ENCODE data around the gene YPEL2. TPM values are rescaled to one million over a fixed set of nuclear protein-coding genes. Genes with fewer than 3 reads are reported as not detected.

The YPEL2 gene
- total and polyA plus RNA-seq, 2 of the 13 experiments (the other 11 are each of a cell fraction or from before 2014, with no cell fraction given) = 8.5 to 21.1 TPM

DNA sequence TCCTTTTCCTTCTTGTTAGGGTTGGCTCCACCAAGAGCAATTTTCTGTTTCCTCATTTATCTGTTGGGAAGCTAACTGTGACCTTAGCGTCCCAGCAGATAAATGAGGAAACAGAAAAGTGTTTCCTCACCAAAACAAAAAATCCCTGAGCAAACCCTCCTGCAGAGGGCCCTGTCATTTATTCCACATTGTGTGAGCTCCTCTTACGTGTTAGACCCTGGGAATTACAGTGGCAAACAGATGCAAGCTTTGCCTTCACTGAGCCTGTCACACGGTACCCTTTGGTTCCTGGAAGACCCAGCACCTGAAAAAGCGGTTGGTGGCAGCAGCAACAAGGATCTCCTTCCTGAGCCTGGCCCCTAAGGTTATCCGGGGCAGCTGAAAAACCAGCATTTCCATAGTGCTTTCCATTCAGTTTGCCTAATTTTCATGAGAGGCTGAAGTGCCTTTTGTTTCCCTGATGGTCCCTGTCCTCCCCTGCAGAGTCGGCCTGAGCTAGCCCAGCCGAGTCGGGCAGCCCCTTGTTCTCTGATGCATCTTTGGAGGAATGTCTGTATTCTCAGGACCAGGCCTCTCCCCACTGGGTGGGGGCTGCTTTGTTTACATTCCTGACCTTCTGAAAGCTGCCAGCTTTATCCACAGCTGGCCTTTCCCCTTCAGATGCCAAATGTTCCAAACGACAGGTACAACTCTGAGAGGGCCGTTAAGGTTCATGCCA lies 34.7 kb downstream of the YPEL2 start (continued):
- TF ChIP-seq ZNF781 (CRISPR knock-in tag; IDR thresholded peaks at IDR 0.05; ENCODE audit: borderline replicate concordance, not compliant biosample characterization) (peak; percentile 40), HDAC1 (CRISPR knock-in tag; IDR thresholded peaks at IDR 0.05) (no peak; the same call in 1 of the 2 replicates), ZBTB1 (CRISPR knock-in tag; IDR thresholded peaks at IDR 0.05; ENCODE audit: borderline replicate concordance) (no peak), MEIS2 (CRISPR knock-in tag; IDR thresholded peaks at IDR 0.05) (0 out of 2 replicates have a peak, but pooled peaks have one; percentile 27), ZSCAN12 (CRISPR knock-in tag; IDR thresholded peaks at IDR 0.05) (no peak), JUND (CRISPR knock-in tag; IDR thresholded peaks at IDR 0.05) (no peak), NFIC (IDR thresholded peaks at IDR 0.05; ENCODE audit: low read length) (no peak), PAF1 (CRISPR knock-in tag; IDR thresholded peaks at IDR 0.05) (no peak), STAG1 (CRISPR knock-in tag; IDR thresholded peaks at IDR 0.05) (peak; percentile 4; the same call in 1 of the 2 replicates), SATB2 (CRISPR knock-in tag; IDR thresholded peaks at IDR 0.05) (no peak), HOXA9 (CRISPR knock-in tag; IDR thresholded peaks at IDR 0.05; ENCODE audit: borderline replicate concordance) (no peak), ZNF543 (CRISPR knock-in tag; IDR thresholded peaks at IDR 0.05) (no peak), RORA (CRISPR knock-in tag; IDR thresholded peaks at IDR 0.05) (no peak), TCF7 (IDR thresholded peaks at IDR 0.05; ENCODE audit: low read depth) (0 out of 2 replicates have a peak, but pooled peaks have one; percentile 25), ZNF562 (CRISPR knock-in tag; IDR thresholded peaks at IDR 0.05; ENCODE audit: borderline replicate concordance) (no peak), ZNF143 (CRISPR knock-in tag; IDR thresholded peaks at IDR 0.05) (no peak)
- TF ChIP-seq, protein P1, sequence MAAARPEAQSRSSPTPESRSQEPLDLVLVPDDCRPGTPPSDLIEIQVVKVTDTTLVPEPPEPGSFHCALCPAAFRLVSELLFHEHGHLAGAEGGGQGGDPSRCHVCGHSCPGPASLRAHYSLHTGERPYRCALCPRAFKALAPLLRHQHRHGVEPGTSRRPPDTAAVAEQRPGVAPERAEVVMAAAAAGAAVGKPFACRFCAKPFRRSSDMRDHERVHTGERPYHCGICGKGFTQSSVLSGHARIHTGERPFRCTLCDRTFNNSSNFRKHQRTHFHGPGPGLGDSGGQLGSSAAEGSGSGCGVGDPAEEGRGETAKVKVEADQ (CRISPR knock-in tag; IDR thresholded peaks at IDR 0.05; ENCODE audit: borderline replicate concordance) = 0 out of 2 replicates have a peak, but pooled peaks have one; percentile 16
- TF ChIP-seq, protein P2, sequence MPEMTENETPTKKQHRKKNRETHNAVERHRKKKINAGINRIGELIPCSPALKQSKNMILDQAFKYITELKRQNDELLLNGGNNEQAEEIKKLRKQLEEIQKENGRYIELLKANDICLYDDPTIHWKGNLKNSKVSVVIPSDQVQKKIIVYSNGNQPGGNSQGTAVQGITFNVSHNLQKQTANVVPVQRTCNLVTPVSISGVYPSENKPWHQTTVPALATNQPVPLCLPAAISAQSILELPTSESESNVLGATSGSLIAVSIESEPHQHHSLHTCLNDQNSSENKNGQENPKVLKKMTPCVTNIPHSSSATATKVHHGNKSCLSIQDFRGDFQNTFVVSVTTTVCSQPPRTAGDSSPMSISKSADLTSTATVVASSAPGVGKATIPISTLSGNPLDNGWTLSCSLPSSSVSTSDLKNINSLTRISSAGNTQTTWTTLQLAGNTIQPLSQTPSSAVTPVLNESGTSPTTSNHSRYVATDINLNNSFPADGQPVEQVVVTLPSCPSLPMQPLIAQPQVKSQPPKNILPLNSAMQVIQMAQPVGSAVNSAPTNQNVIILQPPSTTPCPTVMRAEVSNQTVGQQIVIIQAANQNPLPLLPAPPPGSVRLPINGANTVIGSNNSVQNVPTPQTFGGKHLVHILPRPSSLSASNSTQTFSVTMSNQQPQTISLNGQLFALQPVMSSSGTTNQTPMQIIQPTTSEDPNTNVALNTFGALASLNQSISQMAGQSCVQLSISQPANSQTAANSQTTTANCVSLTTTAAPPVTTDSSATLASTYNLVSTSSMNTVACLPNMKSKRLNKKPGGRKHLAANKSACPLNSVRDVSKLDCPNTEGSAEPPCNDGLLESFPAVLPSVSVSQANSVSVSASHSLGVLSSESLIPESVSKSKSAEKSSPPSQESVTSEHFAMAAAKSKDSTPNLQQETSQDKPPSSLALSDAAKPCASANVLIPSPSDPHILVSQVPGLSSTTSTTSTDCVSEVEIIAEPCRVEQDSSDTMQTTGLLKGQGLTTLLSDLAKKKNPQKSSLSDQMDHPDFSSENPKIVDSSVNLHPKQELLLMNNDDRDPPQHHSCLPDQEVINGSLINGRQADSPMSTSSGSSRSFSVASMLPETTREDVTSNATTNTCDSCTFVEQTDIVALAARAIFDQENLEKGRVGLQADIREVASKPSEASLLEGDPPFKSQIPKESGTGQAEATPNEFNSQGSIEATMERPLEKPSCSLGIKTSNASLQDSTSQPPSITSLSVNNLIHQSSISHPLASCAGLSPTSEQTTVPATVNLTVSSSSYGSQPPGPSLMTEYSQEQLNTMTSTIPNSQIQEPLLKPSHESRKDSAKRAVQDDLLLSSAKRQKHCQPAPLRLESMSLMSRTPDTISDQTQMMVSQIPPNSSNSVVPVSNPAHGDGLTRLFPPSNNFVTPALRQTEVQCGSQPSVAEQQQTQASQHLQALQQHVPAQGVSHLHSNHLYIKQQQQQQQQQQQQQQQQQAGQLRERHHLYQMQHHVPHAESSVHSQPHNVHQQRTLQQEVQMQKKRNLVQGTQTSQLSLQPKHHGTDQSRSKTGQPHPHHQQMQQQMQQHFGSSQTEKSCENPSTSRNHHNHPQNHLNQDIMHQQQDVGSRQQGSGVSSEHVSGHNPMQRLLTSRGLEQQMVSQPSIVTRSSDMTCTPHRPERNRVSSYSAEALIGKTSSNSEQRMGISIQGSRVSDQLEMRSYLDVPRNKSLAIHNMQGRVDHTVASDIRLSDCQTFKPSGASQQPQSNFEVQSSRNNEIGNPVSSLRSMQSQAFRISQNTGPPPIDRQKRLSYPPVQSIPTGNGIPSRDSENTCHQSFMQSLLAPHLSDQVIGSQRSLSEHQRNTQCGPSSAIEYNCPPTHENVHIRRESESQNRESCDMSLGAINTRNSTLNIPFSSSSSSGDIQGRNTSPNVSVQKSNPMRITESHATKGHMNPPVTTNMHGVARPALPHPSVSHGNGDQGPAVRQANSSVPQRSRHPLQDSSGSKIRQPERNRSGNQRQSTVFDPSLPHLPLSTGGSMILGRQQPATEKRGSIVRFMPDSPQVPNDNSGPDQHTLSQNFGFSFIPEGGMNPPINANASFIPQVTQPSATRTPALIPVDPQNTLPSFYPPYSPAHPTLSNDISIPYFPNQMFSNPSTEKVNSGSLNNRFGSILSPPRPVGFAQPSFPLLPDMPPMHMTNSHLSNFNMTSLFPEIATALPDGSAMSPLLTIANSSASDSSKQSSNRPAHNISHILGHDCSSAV (CRISPR knock-in tag; IDR thresholded peaks at IDR 0.05; ENCODE audit: borderline replicate concordance) = no peak
- TF ChIP-seq, protein P3, sequence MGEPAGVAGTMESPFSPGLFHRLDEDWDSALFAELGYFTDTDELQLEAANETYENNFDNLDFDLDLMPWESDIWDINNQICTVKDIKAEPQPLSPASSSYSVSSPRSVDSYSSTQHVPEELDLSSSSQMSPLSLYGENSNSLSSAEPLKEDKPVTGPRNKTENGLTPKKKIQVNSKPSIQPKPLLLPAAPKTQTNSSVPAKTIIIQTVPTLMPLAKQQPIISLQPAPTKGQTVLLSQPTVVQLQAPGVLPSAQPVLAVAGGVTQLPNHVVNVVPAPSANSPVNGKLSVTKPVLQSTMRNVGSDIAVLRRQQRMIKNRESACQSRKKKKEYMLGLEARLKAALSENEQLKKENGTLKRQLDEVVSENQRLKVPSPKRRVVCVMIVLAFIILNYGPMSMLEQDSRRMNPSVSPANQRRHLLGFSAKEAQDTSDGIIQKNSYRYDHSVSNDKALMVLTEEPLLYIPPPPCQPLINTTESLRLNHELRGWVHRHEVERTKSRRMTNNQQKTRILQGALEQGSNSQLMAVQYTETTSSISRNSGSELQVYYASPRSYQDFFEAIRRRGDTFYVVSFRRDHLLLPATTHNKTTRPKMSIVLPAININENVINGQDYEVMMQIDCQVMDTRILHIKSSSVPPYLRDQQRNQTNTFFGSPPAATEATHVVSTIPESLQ (CRISPR knock-in tag; conservative IDR thresholded peaks at IDR 0.05) = peak; percentile 11; the same call in 1 of the 2 replicates
